Stomach (tissue), 9 donors: ENCODE results near the gene CDH16. TPM values are rescaled to one million over a fixed set of nuclear protein-coding genes. Genes with fewer than 3 reads are reported as not detected.

Experiments used
- DNase-seq, 2 donors: peaks; one replicate each; pipeline versions ENCODE4 v3.0.0 to v3.0.0-alpha.2; 2013 to 2019
- H3K27ac ChIP-seq, 5 donors: fragments of 200-600 bp in 4 of 5; sonication (generic) in 4 of 5; one replicate each; pipeline ENCODE4 v1.5.1; 2013 to 2019; ENCODE audit warnings: mild to moderate bottlenecking in 1 of 5, moderate library complexity in 1 of 5
- H3K27me3 ChIP-seq, 3 donors: fragments of 200-600 bp; sonication (generic); one replicate each; pipeline ENCODE4 v1.5.1; 2017 to 2019; ENCODE audit warnings: mixed run types in 1 of 3
- H3K36me3 ChIP-seq, 4 donors: fragments of 200-600 bp; sonication (generic); 1 replicate in 3 of 4; 2 replicates in 1 of 4; pipeline ENCODE4 v1.5.1; 2016 to 2019
- H3K4me1 ChIP-seq, 4 donors: fragments of 200-600 bp; sonication (generic); one replicate each; pipeline ENCODE4 v1.5.1; 2016 to 2019
- H3K4me3 ChIP-seq, 4 donors: fragments of 200-600 bp; sonication (generic) in 3 of 4; one replicate each; pipeline ENCODE4 v1.5.1; 2016 to 2019; ENCODE audit warnings: mild to moderate bottlenecking in 1 of 4
- H3K9me3 ChIP-seq, 4 donors: fragments of 200-600 bp; sonication (generic); one replicate each; pipeline ENCODE4 v1.5.1; 2016 to 2019
- EP300 ChIP-seq: sonication (generic); formaldehyde crosslinking; IDR thresholded peaks from one replicate; pipeline ENCODE4 v1.6.1; 2017; ENCODE audit warnings: antibody characterized with exemption
- POLR2A ChIP-seq, 4 donors: fragments of 450-650 bp; IDR thresholded peaks; one replicate each; pipeline ENCODE4 v1.6.1; 2016; ENCODE audit warnings: antibody characterized with exemption in 4 of 4, control low read depth in 2 of 4, mild to moderate bottlenecking in 1 of 4, moderate library complexity in 1 of 4
- POLR2AphosphoS5 ChIP-seq, 3 donors: sonication (generic); formaldehyde crosslinking; IDR thresholded peaks; one replicate each; pipeline ENCODE4 v1.6.1; 2016; ENCODE audit warnings: antibody characterized with exemption in 3 of 3
- WGBS, 5 donors: extraction: QIAGEN DNeasy Blood & Tissue Kit in 3 of 5; methylation state at CpG; one replicate each; pipeline versions ENCODE4 v1.1.5 to v1.1.7; 2013 to 2018; 5-methylcytosine and 5-hydroxymethylcytosine counted together
- intact Hi-C: fragments of 100-400 bp; cut with DNase I; formaldehyde crosslinking; loops from one replicate; pipeline ENCODE4 v1.15.1; 2023; ENCODE audit warnings: low total_unique reads
- polyA plus RNA-seq, 3 donors: library from polyadenylated mRNA; stranded (reverse); fragments of 200-250 nt; gene quantifications; one replicate each; pipeline ENCODE4 v1.2.3, GENCODE V29; 2013
- total RNA-seq, 5 donors: library from RNA; depleted of rRNA; stranded (reverse); fragments of >200 nt; gene quantifications; one replicate each; pipeline versions ENCODE4 v1.1.0 to v1.2.3, GENCODE V29; 2014 to 2016
- TF ChIP-seq, protein P1 (sequence below), 7 experiments: fragments of 450-650 bp in 4 of 7; fragments of 200-600 bp in 3 of 7; sonication (generic) in 3 of 7; IDR thresholded peaks; one replicate each; pipeline ENCODE4 v1.5.1; 2016 to 2019; ENCODE audit warnings: antibody characterized with exemption in 7 of 7, control low read depth in 2 of 7, mild to moderate bottlenecking in 1 of 7
- donor health status: healthy with polysubstance abuse.
- donor health status: Bipolar disorder and iron deficiency.
- donor health status: healthy.

The CDH16 gene
- total and polyA plus RNA-seq, 8 donors, result 0.14 to 2.3 (median 1.1) TPM; not detected in 5

DNA sequence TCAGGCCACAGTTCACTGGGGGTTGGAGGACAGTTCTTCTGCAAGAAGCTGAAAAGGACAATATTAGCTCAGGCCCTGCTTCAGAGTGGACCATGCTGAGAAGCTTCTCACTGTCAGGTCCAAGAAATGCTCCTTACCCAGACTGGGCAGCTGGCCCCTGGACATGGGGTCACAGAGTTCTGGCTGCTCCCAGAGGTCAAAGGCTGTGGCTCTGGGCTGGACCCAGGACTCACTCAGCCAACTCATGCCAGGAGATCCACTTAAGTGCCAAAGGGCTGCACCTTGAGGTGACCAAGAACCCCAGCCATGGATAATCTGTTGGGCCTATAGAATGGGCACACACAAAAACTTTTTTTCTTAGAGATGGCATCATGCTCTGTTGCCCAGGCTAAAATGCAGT lies 20.7 kb upstream of the CDH16 start:
- Histone ChIP-seq H3K9me3 (no peaks in the 10 kb centered on the region), H3K27me3 (no peaks in the 10 kb centered on the region), H3K36me3 (peaks cover 41 to 70% (median 68%) of the 10 kb centered on the region in 4 donors), H3K4me3 (no peak overlapping the region), H3K27ac (no peak overlapping the region), H3K4me1 (peaks cover 18 to 36% (median 31%) of the 10 kb centered on the region in 4 donors)
- TF ChIP-seq POLR2A (IDR thresholded peaks at IDR 0.05) (no peak), POLR2AphosphoS5 (IDR thresholded peaks at IDR 0.05) (no peak), EP300 (no peak)
- TF ChIP-seq, protein P1, sequence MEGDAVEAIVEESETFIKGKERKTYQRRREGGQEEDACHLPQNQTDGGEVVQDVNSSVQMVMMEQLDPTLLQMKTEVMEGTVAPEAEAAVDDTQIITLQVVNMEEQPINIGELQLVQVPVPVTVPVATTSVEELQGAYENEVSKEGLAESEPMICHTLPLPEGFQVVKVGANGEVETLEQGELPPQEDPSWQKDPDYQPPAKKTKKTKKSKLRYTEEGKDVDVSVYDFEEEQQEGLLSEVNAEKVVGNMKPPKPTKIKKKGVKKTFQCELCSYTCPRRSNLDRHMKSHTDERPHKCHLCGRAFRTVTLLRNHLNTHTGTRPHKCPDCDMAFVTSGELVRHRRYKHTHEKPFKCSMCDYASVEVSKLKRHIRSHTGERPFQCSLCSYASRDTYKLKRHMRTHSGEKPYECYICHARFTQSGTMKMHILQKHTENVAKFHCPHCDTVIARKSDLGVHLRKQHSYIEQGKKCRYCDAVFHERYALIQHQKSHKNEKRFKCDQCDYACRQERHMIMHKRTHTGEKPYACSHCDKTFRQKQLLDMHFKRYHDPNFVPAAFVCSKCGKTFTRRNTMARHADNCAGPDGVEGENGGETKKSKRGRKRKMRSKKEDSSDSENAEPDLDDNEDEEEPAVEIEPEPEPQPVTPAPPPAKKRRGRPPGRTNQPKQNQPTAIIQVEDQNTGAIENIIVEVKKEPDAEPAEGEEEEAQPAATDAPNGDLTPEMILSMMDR (IDR thresholded peaks at IDR 0.05), result no peak
- DNase-seq, result no peak
- intact Hi-C loops, result no loop called here

DNA sequence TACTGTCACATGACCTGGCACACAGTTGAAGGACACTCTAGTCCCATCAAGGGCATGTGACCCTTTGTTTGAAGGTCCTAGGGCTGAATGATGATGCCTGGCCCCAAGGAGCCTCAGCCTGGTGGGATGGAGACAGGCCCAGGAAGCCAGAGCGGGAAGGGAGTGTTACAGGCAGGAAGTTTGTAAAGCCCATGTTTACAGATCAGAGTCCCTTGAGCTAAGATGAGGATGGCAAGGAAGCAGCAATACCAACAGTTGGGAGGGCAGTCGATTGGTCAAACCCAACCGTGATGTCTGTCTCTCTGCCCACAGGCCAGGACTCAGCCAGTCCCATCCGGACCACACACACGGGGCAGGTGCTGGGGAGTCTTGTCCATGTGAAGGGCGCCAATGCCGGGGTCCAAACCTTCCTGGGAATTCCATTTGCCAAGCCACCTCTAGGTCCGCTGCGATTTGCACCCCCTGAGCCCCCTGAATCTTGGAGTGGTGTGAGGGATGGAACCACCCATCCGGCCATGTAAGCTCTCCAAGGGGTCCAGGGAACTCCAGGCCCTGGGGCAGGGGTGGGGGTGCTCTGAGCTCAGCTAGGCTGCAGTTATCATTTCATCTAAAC lies 19.1 kb upstream of the CDH16 start:
- DNase-seq, result no peak
- Histone ChIP-seq H3K27me3 (no peaks in the 10 kb centered on the region), H3K4me1 (peaks cover 26 to 46% (median 39%) of the 10 kb centered on the region in 4 donors), H3K9me3 (no peaks in the 10 kb centered on the region), H3K27ac (no peak overlapping the region), H3K36me3 (peaks cover 30 to 58% (median 55%) of the 10 kb centered on the region in 4 donors), H3K4me3 (no peak overlapping the region)
- TF ChIP-seq POLR2A (IDR thresholded peaks at IDR 0.05), result no peak
- TF ChIP-seq, protein P1 (IDR thresholded peaks at IDR 0.05), result no peak
- TF ChIP-seq EP300, result no peak
- no peak for TF ChIP-seq POLR2AphosphoS5 (IDR thresholded peaks at IDR 0.05)
- 86 to 90% (median 90%) methylated on average over 10 of the region's 10 CpGs for WGBS, 5 donors
- intact Hi-C loops, result no loop called here

DNA sequence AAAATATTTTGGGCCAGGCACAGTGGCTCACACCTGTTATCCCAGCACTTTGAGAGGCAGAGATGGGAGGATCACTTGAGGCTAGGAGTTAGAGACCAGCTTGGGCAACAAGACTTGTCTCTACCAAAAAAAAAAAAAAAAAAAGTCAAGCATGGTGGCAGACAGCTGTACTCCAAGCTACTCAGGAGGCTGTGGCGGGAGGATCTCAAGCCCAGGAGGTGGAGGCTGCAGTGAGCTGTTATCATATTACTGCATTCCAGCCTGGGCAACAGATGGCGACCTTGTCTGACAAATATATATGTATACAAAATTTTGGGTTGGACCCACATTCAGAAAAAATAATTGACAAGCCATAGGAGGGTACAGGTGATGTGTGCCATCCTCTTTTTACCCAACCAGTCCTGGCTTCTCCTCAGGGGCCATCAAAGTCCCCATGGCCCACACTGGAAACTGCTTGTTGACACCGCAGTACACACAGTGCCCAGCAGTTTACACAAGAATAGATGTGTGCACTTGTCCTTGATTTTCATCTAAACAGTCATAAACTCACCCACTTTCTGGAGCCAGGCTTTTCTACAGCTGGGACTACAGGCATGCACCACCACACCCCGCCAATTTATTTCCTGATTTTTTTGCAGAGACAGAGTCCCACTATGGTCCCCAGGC lies 18.3 kb upstream of the CDH16 start:
- no peak for DNase-seq
- Histone ChIP-seq H3K9me3 (no peaks in the 10 kb centered on the region), H3K36me3 (peaks cover 25 to 57% (median 54%) of the 10 kb centered on the region in 4 donors), H3K27me3 (no peaks in the 10 kb centered on the region), H3K27ac (peak overlapping the region in 1 of 5 donors; percentile 91), H3K4me1 (peaks cover 29 to 54% (median 48%) of the 10 kb centered on the region in 4 donors), H3K4me3 (peak overlapping the region in 1 of 4 donors; percentile 89)
- 79 to 93% (median 91%) methylated on average over 4 of the region's 4 CpGs for WGBS, 5 donors
- TF ChIP-seq, protein P1 (IDR thresholded peaks at IDR 0.05), result no peak
- TF ChIP-seq POLR2AphosphoS5 (IDR thresholded peaks at IDR 0.05) (no peak), EP300 (no peak)
- intact Hi-C loops, result no loop called here

DNA sequence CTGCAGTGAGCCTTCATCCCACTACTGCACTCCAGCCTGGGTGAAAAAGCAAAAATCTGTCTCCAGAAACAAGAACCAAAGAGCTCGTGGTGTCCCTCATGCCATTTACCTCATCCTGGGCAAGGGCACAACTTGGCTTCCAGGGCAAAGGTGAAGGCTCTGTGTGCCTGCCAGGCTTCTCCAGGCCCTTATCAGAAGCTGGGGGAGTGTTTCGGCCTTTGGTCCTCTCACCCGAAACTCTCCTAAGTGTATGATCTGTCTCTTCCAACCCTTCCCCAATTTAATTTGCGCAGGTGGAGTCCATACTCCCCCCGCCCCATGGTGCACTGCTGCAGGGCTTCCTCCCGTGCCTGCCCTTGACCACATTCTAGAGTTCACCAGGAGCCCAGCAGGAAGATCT lies 17.8 kb upstream of the CDH16 start:
- H3K36me3 ChIP-seq, result peaks cover 20 to 56% (median 51%) of the 10 kb centered on the region in 4 donors
- H3K9me3 ChIP-seq, result no peaks in the 10 kb centered on the region
- TF ChIP-seq POLR2AphosphoS5 (IDR thresholded peaks at IDR 0.05) (no peak), POLR2A (IDR thresholded peaks at IDR 0.05) (no peak), EP300 (no peak)
- TF ChIP-seq, protein P1 (IDR thresholded peaks at IDR 0.05), result no peak
- H3K27me3 ChIP-seq, result no peaks in the 10 kb centered on the region
- peak overlapping the region in 3 of 5 donors; percentile 91 to 95 (median 94) for H3K27ac ChIP-seq
- peak overlapping the region in 2 of 4 donors; percentile 89 to 94 for H3K4me3 ChIP-seq
- WGBS, 5 donors, result 45 to 68% (median 55%) methylated on average over 6 of the region's 6 CpGs
- DNase-seq, result peak in 1 of 2 donors; percentile 37
- H3K4me1 ChIP-seq, result peaks cover 29 to 57% (median 51%) of the 10 kb centered on the region in 4 donors
- intact Hi-C loops, result no loop called here
